GM21423 (cell line): ENCODE results near the gene BNIP3.

Experiments used
- ATAC-seq: cut with Tn5 transposase; IDR thresholded peaks from one replicate; pipeline ENCODE4 v1.9.1; 2021; ENCODE audit warnings: mild to moderate bottlenecking, moderate library complexity; ENCODE audit not compliant: unreplicated experiment

Gene BNIP3

DNA sequence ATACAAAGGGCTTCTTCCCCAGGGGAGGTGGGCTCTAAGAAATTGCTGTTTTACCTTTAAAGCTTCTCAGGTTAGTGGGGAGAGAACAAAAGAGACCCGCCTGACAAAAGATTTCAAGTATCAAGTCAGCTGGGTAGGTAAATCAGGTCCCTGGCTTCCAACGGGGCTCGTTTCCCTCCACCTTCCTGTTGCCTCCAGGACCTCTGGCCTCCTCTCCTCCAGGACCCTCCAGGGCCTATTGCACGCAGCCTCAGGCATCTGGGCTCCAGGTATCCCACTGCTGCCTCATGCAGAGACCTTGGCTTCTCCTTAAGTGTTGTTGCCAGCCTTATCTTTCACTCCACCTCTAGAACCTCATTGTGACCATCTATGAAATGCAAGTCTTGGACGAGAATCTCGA, 2.9 kb downstream of the BNIP3 start:
- ATAC-seq: no peak

GRCh38 chr10:131978366-131978765, 3.4 kb downstream of the BNIP3 start:
- no peak for ATAC-seq

DNA sequence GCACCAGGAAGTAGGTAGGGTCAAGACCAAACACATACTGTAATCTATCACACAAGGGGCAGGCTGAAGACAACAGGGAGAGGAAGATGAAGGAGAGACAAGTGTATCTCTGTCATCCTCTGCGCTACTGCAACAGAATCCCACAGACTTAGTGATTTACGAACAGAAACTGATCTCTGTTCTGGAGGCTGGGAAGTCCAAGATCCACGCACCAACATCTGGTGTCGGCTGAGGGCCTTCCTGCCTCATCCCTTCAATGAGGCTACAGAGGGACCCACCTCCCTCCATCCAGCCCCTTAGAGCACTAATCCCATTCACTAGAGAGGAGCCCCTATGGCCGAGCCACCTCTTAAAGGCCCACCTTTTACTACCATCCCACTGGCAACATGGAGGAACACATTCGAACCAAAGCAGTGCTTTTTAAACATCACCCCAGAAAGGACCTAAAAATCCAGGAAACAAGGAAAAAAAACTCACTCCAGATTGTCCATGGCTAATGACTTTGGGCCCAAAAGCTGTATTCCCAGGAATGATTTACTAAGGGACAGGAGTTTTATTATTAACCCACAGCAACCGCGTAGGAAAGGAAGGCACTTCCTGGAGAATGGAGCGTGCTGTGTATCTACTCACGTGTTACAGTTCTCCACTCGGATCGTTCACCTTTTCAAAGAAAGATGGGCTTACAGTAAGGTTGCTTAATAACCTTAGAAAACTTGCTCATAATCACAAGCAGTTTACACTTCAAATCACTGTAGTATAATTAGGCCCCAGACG, 4.2 kb downstream of the BNIP3 start:
- ATAC-seq: no peak

DNA sequence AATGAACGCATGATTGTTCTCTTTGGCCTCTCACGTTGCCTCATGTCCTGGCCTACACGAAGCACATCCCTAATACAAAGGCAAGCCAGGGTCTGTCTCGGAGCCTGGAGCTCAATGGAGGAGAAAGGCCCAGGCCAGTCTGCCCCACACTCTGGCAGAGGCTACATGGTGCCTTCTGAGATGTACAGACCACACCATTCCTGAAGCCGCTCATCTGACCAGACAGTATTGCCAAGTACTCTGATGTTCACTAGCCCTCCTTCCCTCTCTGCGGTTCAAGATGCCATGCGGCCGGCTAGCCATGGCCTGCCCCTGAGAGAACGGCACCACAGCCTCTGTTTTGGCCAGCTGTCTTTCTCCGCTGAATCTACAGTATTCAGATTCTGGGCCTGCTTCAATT, 5.9 kb downstream of the BNIP3 start:
- no peak for ATAC-seq

DNA sequence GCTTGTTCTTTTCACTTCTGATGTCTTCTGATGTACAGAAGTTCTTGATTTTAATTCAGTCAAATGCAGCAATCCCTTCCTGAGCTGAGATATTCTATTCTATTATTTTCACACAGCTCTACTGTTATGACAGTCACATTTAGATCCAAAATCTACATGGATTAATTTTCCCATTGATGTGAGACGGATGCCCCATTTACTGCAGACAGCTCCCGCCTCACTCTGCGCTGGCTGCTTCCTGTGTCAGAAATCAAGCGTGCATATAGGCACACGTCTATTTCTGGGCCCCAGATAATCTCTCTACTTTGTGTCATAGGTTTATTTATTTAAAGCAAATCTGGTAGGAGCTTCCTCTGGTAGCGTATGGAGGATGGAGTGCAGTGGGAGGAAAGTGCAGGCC, 6.7 kb downstream of the BNIP3 start:
- ATAC-seq: no peak

- ATAC-seq: no peak
Observed at GRCh38 chr10:131974034-131974817, 7.5 kb downstream of the BNIP3 start.

- no peak for ATAC-seq
Observed at GRCh38 chr10:131973160-131973951, 8.4 kb downstream of the BNIP3 start.

DNA sequence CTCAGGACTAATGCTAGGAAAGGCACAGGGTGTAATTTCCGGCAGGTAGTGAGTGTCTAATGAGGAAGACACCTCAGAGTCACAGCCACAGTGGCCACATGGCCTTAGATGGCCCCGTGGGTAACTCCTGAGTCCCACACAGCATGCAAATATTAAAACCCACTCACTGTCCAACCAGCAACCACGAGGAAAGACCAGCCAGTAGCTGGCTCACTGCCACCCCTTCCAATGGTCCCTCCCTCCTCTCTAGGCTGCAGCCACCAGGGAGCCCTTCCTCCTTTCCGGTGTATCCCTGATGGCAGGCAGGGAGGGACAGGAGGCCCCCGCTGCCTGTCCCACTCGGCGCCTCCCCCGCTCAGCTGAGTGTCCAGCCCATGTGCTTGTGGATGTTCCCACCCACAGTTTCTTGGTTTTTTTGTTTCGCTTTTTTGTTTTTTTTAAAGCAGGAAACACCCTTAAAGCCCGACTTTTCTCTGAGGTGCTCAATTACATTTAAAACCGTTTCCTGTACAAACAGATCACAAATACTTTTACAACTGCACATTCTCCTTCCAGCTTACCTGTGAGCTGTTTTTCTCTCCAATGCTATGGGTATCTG, 9.2 kb downstream of the BNIP3 start:
- no peak for ATAC-seq

DNA sequence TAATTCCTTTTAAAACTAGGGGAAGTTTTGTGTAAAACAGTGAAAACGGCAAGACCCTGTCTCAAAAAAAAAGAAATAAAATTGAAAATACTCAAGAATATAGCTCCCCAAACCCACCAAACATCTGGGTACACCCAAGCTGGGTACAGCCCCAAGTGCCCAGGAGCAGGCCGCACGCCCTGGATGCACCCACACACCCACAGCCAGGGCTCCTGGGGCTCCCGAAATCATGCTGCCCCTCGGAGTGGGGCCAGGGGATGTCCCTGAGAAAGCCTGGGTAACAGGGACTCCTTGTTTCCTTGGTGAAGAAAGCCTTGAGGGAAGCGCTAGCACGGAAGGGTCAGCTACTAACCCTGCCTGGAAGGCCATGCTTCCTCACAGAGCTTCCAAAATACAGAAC, 10.1 kb downstream of the BNIP3 start:
- ATAC-seq: no peak

DNA sequence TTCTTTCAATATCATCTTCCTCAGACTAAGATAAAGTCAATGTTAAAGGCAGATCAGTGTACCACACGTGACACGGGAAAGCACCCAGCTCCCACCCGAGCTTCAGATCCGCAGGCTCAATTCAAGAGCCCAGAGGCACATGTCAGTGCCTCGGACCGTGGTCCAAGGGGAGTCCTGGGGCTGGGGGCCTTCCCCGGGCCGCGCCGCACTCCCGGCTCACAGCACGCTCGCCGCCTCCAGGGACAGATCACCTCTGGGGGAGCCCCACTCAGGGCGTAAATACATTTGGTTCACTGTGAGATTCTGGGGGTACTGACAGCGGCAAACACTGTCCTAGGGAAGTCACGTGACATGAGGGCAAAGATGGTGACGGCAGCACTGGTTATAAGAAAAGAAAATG, 10.8 kb downstream of the BNIP3 start:
- ATAC-seq: no peak

DNA sequence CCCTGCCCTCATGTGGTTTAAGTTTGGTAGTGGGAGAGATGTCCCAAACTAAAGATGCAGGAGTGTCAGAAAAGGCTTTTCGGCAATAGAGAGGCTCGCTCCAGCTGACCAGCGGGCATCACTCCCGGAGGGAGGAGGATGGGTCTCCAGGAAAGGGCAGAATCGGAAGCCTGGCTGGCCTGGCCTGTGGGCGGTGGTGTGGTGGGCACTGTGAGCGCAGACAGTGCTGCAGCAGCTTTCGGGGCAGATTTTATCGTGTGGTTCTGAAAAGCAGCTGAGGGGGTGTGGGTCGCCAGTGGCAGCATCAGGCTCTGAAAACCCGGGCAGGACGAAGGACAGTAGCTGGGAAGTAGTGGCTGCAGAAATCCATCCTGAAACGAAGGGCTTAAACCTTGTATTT, 12.8 kb downstream of the BNIP3 start:
- ATAC-seq: no peak

DNA sequence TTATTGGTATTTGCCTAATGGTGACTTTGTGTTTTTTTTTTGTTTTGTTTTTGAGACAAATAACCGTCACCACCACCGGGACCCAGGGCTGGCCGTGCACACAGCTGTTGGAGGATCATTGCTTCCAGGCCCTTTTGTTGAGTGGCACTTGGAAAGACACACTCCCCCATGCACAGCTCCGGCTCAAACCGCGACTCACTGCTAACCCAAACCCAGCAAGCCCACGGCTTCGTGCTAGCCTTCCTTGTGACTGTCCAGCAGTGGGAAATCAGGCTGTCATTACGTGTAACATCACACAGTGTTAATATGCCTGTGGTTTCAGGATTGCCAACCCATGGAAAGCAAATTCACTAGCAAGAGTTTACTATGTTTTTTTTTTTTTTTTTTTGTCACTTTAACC, 17.4 kb downstream of the BNIP3 start:
- ATAC-seq: no peak

- no peak for ATAC-seq
Observed at GRCh38 chr10:131963811-131964210, 17.9 kb downstream of the BNIP3 start.

DNA sequence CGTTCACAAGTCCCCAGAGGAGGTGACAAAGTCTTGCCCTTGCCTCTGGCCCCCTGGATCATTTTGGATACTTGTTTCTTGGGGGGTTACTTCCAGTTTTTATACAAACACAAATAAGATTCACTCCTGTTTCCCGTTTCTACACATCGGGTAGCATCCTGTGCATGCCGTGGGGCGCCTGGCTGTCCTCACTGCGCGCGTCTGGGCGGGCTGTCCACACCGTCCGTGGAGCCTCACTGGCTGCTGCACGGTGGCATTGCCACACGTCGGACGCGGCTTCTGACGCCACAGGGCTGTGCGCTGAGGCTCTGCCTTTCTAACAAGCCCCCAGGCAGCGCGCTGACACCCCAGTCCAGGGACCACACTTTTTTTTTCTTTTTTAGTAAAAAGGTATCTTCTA, 18.4 kb downstream of the BNIP3 start:
- ATAC-seq: no peak

DNA sequence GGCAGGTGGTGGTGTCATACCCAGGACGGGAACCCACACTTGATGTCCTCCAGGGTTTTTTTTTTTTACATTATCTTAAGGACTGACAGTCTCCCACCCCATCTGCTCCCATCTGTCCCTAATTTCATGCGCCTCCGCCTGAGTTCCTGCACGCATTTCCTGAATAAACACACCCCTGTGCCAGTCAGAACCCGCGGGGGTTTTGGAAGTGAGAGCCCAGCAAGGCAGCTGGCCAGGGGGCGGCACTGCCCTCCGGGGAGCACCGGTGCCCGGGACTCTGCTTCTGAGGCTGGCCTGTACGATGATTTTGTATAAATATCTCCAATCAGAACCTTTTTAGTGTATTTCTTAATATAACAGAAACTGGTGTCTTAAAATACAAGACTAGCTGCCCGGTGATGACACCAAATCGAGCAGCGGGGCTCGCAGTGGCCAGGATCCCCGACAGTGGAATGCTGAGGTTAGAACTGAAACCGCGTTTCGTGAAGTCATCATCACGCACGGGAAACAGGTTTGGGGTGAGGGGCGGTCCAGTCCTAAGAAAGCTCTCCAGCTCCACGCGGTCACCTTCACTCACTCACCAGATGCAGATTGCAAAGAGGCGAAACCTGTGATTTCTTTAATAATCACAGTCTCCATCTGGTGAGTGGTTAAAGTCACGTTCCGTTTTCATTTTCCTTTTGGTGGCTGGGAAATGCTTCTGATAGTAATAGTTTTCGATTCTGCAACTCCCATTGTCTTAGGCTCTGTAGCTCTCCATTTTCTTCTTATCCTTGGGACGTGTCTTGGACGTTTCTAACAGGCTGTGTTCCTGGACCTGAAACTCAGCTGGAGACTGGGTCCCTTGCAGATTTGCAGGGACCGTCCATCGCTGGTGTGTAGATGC, 19.7 kb downstream of the BNIP3 start:
- no peak for ATAC-seq

DNA sequence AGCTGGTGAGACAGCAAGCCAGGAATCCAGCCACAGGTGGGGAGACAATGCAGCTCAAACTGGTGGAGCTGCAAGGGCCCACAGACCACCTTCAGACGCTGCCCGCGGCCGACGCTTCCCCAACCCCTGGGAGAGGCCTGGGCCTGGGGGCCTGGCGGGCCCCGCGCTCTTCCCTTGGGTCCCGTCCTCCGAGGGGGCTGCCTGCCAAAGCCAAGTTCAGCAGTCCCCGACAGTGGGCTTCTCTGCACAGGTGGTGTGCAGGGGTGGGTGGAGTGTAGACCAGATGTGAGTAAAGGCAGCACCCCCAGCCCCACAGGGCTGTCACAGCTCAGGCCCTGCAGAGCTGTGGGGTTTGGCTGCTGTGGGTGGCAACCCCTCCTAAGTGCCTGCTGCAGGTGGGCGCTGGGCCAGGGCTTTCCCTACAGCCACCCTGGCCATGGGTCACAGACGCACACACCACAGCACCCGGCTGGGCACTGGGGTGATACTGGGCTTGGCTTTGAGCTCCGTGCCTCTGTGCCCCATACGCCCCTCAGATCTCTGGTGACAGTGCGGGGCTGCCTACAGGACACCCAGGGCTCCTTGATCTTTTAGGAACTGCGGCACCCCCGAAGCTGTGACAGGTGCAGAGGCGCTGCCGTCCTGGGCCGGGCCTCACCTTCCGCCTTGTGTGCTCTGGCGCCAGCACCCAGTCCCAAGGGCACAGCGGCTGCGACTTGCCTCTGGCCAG, 20.5 kb downstream of the BNIP3 start:
- ATAC-seq: no peak

GRCh38 chr10:131960631-131961046, 21.1 kb downstream of the BNIP3 start:
- no peak for ATAC-seq

DNA sequence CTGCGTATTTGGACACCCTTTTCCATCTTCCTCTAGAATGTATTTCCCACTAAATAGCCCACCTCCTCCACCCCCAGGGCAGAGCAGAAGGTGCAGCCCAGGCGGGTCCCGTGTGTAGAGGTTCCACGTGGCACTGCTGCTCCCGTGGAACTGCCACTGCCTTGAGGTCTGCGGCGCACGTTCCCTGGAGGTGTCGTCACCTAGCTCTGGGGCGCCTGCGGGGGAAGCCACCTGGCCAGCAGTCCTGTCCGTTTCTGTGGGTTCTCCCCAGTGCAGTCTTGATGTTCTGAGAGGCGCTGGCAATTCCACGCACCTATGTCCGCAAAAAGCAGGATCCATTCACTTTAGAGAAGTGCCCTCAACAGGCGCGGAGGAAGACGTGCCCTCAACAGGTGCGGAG, 21.9 kb downstream of the BNIP3 start:
- ATAC-seq: no peak

GRCh38 chr10:131955591-131956340, 26.0 kb downstream of the BNIP3 start:
- ATAC-seq: no peak
